HG03342 (cell line): ENCODE measurements around the gene ATP6V0E2.

Source experiments
- ATAC-seq: cut with Tn5 transposase; IDR thresholded peaks from one replicate; pipeline ENCODE4 v1.9.1; 2021; ENCODE audit warnings: mild to moderate bottlenecking, moderate library complexity; ENCODE audit not compliant: unreplicated experiment

The ATP6V0E2 gene

DNA sequence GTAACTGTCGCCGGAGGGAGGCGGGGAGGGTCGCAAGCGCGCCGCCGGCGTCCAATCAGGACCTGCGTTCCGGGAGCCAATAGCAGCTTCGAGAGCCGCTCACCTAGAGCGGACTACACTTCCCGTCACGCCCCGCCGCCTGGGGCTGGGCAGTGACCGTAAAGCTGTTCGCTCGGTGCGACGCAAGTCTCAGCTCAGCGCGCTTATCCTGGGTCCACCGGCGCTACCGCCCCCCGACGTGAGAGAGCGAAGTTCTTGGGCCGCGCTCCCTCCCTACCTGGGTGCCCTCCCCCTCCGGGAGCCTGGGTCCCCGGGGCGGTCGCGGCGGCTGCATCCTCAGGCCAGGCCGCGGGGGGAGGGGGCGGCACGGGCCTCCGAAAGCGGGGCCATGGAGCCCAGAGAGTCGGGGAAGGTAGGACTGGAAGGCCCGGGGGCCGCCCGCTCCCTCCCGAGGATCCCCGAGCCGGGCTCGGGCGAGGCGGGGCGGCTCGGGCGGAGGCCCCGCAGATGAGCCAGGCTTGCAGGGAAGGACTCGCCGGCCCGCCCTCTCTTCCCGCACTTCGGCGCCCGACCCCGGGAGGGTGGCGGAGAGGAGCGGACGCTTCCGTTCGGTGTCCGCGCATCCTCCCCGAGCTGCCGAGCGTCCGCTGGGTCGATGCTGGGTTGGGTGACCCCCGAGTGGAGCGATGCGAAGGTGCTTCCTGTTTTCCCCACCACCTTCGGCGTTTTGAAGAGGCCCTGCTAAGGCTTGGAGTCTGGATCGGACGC is 35.4 kb upstream of the ATP6V0E2 start, which contains the start of gene ZNF862:
ZNF862 (plus strand) TSS at position 152 of the 768 bp plus-strand sequence; CDS start at position 389, 237 bp downstream.
- ATAC-seq, result peak; percentile 99

DNA sequence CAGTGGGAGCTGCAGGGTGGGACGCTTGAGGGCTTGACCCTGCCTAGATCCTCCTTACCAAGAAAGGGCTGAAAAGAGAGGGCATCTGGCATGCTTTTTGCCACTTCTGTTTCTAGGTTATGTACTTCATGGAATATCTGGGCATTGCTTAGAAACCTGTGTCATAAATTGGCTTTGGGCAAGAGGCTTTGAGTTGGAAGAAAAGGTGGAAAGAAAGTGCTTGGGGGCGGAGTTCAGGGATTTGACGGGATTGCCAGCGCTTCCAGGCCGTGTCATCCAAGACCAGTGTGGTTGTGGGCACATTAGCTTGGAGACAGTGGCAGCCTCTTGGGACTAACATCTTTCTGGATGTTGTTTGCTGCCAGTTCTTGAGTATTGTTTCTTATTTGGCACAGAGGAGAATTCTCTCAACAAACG is 34.8 kb upstream of the ATP6V0E2 start:
- ATAC-seq, result no peak

DNA sequence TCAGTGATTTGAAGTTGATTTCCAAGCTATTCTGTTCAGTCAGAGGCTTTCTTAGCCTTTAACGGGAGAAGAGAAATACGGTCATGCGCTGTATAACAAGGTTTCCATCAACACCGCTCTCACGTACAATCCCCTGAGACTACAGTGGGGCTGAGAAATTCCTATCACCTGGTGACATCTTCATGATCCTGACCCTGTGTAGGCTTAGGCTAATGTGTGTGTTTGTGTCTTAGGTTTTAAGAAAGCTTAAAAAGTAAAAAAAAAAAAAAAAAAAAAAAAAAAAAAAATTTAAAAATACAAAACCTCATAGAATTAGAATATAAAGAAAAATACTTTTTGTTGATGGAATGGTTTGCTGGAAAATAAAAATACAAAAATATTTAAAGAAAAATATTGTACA is 33.8 kb upstream of the ATP6V0E2 start:
- ATAC-seq, result no peak

DNA sequence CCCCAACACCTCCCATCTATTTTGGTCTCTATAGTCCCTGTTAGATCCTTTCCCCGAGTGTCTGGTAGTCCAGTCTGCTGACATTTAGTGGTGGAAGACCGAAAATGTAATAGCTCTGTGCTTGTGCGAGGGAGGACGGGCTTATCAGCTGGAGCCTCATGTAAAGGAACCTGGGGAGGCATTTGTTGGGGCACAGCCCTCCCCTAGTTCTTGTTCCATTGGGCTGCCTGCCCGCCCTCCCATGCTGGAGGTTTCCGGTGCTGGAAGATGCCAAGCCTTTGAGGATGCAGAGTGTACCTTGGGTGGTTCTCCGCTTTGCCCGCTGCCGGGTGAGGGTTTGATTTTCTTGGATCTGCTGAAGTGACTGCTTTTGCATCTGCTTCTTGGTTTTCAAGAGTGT is 30.2 kb upstream of the ATP6V0E2 start:
- ATAC-seq, result no peak

DNA sequence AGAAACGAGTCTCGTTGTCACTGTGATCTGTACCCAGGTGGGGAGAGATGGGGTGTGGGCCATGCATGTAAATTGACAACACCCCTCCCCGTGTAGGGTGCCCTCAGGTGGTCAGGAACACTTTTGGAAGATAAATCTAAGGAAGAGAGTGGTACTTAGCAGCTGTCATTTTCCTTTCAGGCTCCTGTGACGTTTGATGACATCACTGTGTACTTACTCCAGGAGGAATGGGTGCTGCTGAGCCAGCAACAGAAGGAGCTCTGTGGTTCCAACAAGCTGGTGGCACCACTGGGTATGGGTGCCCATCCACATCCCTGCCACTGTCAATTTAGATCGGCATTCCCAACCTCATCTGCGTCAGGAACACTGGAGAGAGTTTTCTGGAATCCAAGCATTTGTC is 29.3 kb upstream of the ATP6V0E2 start:
- ATAC-seq, result no peak

DNA sequence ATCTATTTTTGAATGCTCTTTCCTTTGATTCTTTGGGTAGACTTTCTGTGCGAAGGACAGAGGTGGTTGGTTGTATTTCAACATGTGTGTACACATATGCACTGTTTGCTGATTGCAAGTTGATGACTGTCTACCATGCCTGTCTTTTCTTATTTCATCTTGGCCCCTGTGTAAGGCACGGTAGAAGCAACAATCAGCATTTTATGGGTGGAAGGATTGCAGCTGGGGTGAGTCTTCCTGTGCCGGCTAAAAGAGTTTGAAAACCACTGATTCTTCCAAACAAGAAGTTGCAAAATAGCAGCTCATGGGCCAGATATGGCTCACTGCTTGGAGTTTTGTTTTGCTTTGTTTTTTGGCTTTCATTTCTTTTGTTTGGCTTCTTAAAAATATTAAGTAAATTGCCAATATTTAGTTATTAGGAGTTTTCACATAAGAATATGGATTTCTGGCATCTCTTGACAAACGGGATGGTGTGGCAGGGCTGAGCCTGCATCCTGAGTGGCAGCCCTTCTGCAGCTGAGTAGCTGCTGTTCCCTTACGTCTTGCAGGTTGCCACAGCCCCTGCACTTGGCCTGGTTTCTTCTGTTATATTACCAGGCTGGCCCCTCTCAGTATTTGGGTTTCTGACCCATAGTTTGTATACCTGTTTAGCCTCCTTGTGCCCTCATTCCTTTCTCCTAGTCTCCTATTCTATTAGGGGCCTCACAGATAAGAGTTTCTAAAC is 28.4 kb upstream of the ATP6V0E2 start:
- no peak for ATAC-seq

DNA sequence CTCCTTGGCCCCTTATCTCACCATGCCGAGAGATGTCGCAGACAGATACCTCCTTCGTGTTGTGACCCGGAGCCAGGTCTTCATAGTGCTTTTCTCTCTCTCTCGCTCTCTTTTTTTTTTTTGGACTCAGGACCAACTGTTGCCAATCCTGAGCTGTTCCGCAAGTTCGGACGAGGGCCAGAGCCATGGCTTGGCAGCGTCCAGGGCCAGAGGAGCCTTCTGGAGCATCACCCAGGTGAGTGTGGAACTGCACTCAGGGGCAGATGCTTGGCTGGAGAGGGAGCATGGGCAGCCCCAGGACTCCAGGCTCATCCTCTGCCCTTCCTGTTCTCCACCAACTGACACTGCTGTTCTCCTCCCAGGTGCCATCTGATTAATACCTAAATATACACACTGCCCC is 27.7 kb upstream of the ATP6V0E2 start:
- ATAC-seq, result no peak

DNA sequence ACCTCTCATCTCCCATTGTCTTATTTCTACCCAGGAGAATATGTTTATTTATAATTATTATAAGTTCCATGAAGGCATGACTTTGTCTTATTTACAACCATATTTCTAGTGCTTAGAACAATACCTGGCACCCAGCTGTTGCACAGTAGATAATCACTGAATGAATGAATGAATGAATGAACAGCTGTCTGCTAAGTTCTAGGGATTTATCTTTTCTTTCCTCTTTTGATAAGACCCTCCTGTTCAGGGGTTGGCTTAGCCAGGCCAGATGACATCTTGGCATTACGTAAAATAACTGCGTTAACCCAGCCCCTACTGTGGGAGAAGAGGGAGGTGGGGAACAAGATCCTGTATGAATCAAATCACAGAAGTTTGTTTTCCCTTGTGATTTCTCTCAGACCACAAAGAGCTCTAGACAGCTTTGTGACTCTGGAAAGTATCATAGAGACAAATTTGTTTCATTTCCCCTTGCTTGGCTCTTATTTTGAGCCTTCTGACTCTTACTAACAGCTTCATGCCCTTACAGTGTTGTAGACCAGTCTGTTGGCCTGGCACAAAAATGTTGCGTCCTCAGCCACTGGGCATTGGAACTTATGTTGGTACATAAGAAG is 27.2 kb upstream of the ATP6V0E2 start:
- peak; percentile 90 for ATAC-seq

DNA sequence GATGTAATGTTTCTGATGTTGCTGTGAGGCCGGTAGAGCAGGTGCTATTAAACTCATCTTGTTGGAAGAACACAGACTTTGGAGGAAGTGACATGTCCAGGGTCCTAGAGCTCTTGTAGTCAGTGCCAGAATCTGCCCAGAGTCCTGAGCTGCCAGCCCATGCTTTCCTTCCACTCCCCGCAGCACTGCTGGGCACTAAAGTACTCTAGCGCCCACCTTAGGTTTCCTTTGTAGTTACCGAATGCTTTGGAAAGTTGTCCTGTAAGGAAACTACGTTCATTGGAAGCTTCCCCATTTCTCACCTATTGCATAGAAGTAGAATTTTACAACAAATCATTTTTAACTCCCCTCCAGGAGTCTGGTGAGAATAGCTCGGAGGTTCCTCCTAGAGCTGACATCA is 24.6 kb upstream of the ATP6V0E2 start:
- no peak for ATAC-seq

DNA sequence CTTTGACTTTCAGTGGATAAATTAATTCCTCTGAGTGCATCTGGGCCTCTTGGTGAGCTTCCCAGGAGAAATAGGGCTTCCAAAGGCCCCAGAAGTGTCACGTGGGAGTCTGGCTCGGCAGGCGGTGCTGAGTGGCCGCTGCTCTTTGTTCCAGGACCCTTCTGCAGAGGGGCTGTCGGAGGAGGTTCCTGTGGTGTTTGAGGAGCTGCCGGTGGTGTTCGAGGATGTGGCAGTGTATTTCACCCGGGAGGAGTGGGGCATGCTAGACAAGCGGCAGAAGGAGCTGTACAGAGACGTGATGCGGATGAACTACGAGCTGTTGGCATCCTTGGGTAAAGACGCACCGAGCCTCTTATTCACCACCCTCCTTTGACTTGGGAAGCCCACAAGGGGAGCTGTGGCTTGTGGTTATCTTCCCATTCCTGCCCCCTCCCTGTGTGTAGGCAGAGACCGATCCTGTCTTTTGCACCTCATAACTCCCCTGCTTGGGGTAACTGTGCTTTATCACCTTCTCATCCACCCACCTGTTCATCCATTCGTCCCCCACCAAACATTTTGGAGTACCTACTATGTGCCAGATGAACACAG is 23.7 kb upstream of the ATP6V0E2 start:
- ATAC-seq, result no peak

DNA sequence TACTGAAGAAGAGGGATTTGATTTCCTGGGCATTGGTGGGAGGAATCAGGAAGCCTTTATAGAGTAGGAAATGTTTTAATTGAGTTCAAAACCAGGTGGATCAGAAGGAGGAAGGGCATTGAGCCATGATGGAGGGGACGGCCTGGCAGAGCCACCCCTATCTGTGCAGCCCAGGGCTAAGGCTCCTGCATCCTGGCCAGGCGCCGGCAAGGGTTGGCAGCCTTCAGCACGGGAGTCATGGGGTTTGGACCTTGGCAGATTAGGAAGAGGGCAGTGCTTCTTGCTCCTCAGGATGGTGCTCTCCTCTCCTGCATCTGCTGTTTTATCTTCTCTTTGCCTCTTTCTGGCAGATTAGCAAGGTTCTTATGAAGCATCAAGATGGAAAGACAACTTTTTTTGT is 23.1 kb upstream of the ATP6V0E2 start:
- no peak for ATAC-seq

DNA sequence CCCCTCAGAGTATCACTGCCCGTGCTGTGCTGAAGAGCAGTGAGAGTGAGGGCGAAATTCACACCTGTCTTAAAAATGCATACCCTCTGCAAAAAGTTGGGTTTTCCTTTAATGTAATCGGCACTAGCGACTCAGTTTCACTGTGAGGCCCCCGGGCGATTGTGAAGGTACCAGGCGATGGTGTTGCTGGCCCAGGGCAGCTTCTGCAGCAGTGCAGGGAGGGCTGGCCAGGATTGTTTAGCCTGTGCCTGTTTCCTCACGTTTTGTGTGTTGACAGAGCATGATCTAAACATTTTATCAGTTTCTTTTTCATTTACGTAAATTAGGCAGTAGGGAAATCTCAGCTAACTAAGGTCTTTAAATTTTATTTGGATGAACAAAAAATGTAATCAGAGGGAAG is 22.3 kb upstream of the ATP6V0E2 start:
- no peak for ATAC-seq

DNA sequence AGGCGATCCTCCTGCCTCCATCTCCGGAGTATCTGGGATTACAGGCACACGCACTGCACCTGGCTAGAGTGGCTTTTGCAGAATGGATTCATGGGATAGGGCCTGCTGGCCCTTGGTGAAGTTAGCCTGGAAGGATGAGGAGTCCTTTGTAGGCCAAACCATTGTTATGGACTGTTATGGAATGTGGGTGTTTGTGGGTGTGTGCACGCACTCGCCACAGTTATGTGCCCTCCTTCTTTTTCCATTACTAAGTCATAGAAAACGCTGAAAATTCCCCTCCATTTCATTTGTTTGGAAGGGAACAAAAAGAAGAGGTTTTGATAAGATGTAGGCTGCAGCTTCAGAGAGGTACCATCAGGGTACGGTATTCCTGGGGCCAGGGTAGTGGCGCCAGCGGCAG is 20.6 kb upstream of the ATP6V0E2 start:
- ATAC-seq, result no peak

DNA sequence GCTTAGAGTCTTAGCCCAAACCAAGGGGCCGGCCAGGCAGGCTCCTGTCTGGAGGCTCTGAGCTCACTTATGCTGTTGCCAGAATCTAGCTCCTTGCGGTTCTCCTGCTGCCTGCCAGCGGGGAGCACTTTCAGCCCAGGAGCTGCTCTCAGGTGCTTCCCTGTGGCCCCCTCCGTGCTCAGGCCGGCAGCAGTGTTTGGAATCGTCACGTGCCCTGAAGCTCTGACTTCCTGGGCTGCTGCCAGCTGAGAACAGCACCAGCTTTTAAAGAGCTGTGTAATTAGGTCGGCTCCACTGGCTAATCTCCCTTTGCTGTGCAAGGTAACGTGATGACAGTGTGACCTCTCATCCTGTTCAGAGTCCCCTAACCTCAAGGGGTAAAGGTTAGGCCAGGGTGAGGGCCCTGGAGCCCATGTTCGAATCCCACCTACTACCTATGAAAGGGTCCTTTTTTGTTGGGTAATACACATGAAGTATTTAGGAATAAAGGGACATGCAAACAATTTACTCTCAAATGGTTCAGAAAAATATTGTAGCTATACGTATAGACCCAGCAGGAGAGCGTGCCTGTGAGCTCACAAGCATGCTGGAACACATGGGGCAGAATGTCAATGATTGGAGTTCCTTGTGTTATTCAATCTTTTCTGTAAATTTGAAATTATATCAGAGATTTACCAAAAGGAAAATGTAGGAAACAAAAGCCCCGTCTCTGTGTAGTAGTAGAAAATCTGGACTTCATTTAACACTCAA is 19.0 kb upstream of the ATP6V0E2 start:
- no peak for ATAC-seq

DNA sequence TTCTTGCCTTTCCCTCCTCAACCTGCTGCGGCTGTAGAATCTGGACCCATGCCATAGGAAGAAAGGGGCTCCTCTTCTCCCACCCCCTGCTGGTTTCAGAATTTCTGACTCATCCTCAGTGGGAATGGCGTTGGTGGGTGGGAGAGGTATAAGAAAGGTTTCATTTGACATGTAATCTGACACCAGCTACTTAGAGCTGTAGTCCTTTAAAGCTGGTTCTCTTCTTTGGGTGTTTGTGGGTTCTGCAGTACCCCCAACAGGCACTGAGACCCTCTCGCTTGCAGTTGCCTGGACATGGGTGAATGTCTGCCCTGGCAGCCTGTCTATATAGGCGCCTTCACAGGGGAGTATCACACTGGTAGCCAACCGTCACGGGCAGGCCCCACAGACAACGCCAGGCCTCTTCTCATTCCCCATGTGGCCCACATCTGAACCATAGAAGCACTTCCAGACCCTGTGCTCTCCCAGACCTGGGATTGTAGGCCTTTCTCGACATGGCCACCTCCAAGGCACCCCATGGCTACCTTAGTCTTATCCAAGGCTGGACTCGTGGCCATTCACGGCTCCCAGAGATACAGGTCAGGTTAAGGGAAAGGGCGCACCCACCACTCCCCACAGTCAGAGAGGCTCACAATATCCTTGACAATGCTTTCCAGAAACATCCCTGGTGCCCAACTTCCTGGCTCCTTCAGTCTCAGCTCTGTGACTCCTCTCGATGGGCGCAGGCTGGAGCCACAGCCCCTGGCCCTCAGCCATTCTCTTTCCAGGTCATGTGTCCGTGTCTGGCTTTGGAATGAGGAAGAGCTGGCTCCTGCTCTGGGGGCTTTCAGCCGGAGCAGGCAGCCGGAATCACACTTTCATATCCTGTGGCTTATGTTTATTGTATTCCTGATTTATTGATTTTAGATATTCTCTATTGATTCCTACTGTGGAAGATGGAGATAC is 18.1 kb upstream of the ATP6V0E2 start:
- no peak for ATAC-seq

DNA sequence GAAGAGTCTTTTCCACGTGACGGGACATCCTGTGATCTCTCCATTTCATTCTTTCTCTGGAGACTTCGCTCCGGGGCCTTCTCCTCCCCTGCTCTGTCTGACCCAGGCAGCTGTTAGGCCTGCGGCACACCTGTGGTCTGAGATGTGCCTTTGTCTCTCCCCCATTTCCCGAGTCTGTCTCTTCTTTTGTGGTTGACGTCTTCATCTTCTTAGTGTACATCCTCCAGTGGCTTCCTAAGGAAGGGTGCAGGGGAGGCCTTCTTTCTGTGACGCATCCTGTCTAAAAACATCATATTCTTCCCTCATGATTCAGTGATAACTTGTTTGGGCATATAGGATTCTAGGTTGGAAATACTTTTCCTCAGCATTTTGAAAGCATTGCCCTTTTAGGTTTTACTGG is 17.2 kb upstream of the ATP6V0E2 start:
- no peak for ATAC-seq

DNA sequence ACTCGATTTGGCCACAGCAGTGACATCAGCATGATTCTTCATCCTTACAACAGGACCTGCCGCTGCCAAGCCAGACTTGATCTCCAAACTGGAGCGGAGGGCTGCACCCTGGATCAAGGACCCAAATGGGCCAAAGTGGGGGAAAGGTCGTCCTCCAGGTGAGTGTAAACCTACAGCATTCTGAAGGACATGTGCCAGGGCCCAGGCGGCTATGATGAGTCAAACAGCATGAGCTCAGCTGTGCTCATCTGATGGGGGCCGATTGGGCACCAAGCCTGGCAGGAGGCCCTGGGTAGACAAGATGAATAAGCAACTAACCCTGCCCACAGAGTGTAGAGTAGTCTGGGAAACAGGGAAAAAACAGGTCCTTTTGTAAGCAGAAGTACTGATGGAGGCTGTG is 14.4 kb upstream of the ATP6V0E2 start:
- no peak for ATAC-seq

DNA sequence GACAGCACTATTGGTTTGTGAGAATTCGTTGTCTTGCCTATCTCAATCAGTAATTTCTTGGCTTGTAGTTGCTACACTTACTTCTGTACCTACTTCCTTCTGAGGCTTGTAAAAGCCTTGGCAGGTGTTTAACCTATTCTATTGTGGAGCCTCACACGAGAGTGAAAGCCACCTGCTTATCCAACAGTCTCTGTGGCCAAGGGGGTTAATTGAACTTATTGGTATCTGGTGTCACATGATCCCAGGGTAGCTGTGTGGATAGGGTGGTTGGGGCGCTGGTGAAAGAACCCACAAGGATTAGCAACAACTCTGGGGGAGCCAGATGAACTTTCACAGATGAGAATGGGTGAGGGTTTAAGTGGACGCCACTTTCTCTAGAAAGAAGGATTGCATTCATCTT is 13.9 kb upstream of the ATP6V0E2 start:
- no peak for ATAC-seq

DNA sequence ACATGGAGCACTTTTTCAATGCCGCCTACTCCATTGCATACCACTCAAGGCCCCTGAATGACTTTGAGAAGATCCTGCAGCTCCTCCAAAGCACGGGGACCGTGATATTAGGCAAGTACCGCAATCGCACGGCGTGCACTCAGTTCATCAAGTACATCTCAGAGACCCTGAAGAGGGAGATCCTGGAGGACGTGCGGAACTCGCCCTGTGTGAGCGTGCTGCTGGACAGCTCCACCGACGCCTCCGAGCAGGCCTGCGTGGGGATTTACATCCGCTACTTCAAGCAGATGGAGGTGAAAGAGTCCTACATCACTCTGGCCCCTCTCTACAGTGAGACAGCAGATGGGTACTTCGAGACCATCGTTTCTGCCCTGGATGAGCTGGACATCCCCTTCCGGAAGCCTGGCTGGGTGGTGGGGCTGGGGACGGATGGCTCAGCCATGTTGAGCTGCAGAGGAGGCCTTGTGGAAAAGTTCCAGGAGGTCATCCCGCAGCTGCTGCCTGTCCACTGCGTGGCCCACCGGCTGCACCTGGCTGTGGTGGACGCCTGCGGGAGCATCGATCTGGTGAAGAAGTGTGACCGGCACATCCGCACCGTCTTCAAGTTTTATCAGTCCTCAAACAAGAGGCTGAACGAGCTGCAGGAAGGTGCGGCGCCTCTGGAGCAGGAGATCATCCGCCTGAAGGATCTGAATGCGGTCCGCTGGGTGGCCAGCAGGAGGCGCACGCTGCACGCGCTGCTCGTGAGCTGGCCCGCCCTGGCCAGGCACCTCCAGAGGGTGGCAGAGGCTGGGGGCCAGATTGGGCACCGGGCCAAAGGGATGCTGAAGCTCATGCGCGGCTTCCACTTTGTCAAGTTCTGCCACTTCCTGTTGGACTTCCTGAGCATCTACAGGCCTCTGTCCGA is 12.7 kb upstream of the ATP6V0E2 start:
- ATAC-seq, result no peak
